Peyer's patch (tissue), 4 donors: ENCODE measurements around the gene PAXIP1. TPM values are rescaled to one million over a fixed set of nuclear protein-coding genes. Genes with fewer than 3 reads are reported as not detected.

Experiments used
- DNase-seq, 3 donors: peaks; one replicate each; pipeline ENCODE4 v3.0.0-alpha.2; 2017 to 2019
- H3K27ac ChIP-seq, 4 donors: fragments of 200-600 bp; sonication (generic); one replicate each; pipeline ENCODE4 v1.5.1; 2016 to 2019
- H3K27me3 ChIP-seq, 2 donors: fragments of 200-600 bp; sonication (generic); one replicate each; pipeline ENCODE4 v1.5.1; 2019
- H3K36me3 ChIP-seq, 3 donors: fragments of 200-600 bp; sonication (generic); one replicate each; pipeline ENCODE4 v1.5.1; 2016 to 2019
- H3K4me1 ChIP-seq, 4 donors: fragments of 200-600 bp; sonication (generic); one replicate each; pipeline ENCODE4 v1.5.1; 2016 to 2019
- H3K4me3 ChIP-seq, 4 donors: fragments of 200-600 bp; sonication (generic); 1 replicate in 3 of 4; 2 replicates in 1 of 4; pipeline ENCODE4 v1.5.1; 2016 to 2019; ENCODE audit warnings: mild to moderate bottlenecking in 1 of 4
- H3K9me3 ChIP-seq, 4 donors: fragments of 200-600 bp; sonication (generic); one replicate each; pipeline ENCODE4 v1.5.1; 2016 to 2019; ENCODE audit warnings: mild to moderate bottlenecking in 1 of 4
- CTCF ChIP-seq, 6 experiments: fragments of 450-650 bp in 4 of 6; fragments of 200-600 bp in 2 of 6; sonication (generic) in 1 of 6; IDR thresholded peaks; one replicate each; pipeline ENCODE4 v1.5.1; 2017 to 2019; ENCODE audit warnings: antibody characterized with exemption in 6 of 6, mild to moderate bottlenecking in 3 of 6, moderate library complexity in 1 of 6
- POLR2A ChIP-seq, 2 donors: fragments of 450-650 bp; IDR thresholded peaks; one replicate each; pipeline ENCODE4 v1.5.1; 2017; ENCODE audit warnings: antibody characterized with exemption in 2 of 2, mild to moderate bottlenecking in 2 of 2, moderate library complexity in 2 of 2
- total RNA-seq, 4 donors: library from RNA; depleted of rRNA; stranded (reverse); fragments of >200 nt; gene quantifications; one replicate each; pipeline ENCODE4 v1.1.0, GENCODE V29; 2016

PAXIP1 gene
- total RNA-seq, 4 donors from 2014 or later: 14.9 to 28.3 (median 23.7) TPM

- Histone ChIP-seq H3K27ac (no peak overlapping the region), H3K9me3 (peaks cover 0 to 3% (median 0%) of the 10 kb centered on the region in 4 donors), H3K4me1 (no peaks in the 10 kb centered on the region), H3K4me3 (no peak overlapping the region), H3K27me3 (no peaks in the 10 kb centered on the region), H3K36me3 (no peaks in the 10 kb centered on the region)
- TF ChIP-seq POLR2A (IDR thresholded peaks at IDR 0.05) (no peak), CTCF (IDR thresholded peaks at IDR 0.05) (no peak)
- DNase-seq: no peak
These were observed 30.1 kb upstream of the PAXIP1 start for GRCh38 chr7:155032978-155033377.

- Histone ChIP-seq H3K4me1 (no peaks in the 10 kb centered on the region), H3K36me3 (no peaks in the 10 kb centered on the region), H3K27ac (no peak overlapping the region), H3K4me3 (no peak overlapping the region), H3K9me3 (peaks cover 0 to 3% (median 0%) of the 10 kb centered on the region in 4 donors), H3K27me3 (no peaks in the 10 kb centered on the region)
- DNase-seq: no peak
- TF ChIP-seq POLR2A (IDR thresholded peaks at IDR 0.05) (no peak), CTCF (IDR thresholded peaks at IDR 0.05) (no peak)
These were observed 25.0 kb upstream of the PAXIP1 start for GRCh38 chr7:155027879-155028278.

GRCh38 chr7:155021699-155022145 is 18.8 kb upstream of the PAXIP1 start:
- TF ChIP-seq POLR2A (IDR thresholded peaks at IDR 0.05): no peak
- no peak for TF ChIP-seq CTCF (IDR thresholded peaks at IDR 0.05)
- Histone ChIP-seq H3K4me1 (no peaks in the 10 kb centered on the region), H3K9me3 (no peaks in the 10 kb centered on the region), H3K36me3 (no peaks in the 10 kb centered on the region), H3K27ac (no peak overlapping the region), H3K27me3 (no peaks in the 10 kb centered on the region), H3K4me3 (no peak overlapping the region)
- no peak for DNase-seq

- TF ChIP-seq POLR2A (IDR thresholded peaks at IDR 0.05): no peak
- TF ChIP-seq CTCF (IDR thresholded peaks at IDR 0.05): no peak
- Histone ChIP-seq H3K4me3 (no peak overlapping the region), H3K27me3 (no peaks in the 10 kb centered on the region), H3K36me3 (no peaks in the 10 kb centered on the region), H3K27ac (no peak overlapping the region), H3K9me3 (no peaks in the 10 kb centered on the region), H3K4me1 (no peaks in the 10 kb centered on the region)
- DNase-seq: no peak
These were observed 18.1 kb upstream of the PAXIP1 start for GRCh38 chr7:155020996-155021395.

- Histone ChIP-seq H3K9me3 (no peaks in the 10 kb centered on the region), H3K4me1 (no peaks in the 10 kb centered on the region), H3K4me3 (no peak overlapping the region), H3K36me3 (no peaks in the 10 kb centered on the region), H3K27ac (no peak overlapping the region), H3K27me3 (no peaks in the 10 kb centered on the region)
- DNase-seq: no peak
- no peak for TF ChIP-seq POLR2A (IDR thresholded peaks at IDR 0.05)
- no peak for TF ChIP-seq CTCF (IDR thresholded peaks at IDR 0.05)
These were observed 14.9 kb upstream of the PAXIP1 start for GRCh38 chr7:155017834-155018233.

- H3K4me3 ChIP-seq: no peak overlapping the region
- TF ChIP-seq CTCF (IDR thresholded peaks at IDR 0.05) (no peak), POLR2A (IDR thresholded peaks at IDR 0.05) (no peak)
- no peaks in the 10 kb centered on the region for H3K4me1 ChIP-seq
- no peaks in the 10 kb centered on the region for H3K36me3 ChIP-seq
- H3K27ac ChIP-seq: no peak overlapping the region
- no peaks in the 10 kb centered on the region for H3K9me3 ChIP-seq
- H3K27me3 ChIP-seq: no peaks in the 10 kb centered on the region
- no peak for DNase-seq
These were observed 8.2 kb upstream of the PAXIP1 start for GRCh38 chr7:155011086-155011485.
